Erythroblast (primary cell): ENCODE data around the gene ZNRF4.

Experiments used
- GATA1 ChIP-seq: IDR thresholded peaks from 2 replicates; pipeline ENCODE4 v1.6.1; 2011; ENCODE audit warnings: low read depth, mild to moderate bottlenecking, control low read depth, low read length, moderate library complexity
- POLR2A ChIP-seq: IDR thresholded peaks from 2 replicates; pipeline ENCODE4 v1.6.1; 2011; ENCODE audit warnings: mild to moderate bottlenecking, low read length

DNA sequence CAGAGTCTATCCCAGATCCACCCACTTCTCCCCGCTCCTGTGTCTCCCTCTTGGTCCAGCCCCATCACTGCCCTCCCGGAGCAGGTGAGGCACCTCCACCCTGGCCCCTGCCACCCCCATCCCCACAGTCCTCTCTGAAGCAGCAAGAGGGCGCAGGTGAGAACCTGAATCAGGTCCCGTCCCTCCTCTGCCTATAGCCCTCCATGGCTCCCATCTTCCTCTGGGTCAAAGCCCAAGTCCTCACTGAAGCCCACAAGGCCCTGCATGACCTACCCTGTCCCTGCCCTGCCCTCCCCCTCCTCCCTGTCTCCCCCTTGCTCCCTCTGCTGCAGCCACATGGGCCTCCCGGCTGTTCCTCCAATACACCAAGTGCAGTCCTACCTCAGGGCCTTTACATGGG, 10.8 kb upstream of the ZNRF4 start:
- TF ChIP-seq POLR2A (no peak), GATA1 (no peak)
